ENCODE results near the gene CFAP157.

The CFAP157 gene

DNA sequence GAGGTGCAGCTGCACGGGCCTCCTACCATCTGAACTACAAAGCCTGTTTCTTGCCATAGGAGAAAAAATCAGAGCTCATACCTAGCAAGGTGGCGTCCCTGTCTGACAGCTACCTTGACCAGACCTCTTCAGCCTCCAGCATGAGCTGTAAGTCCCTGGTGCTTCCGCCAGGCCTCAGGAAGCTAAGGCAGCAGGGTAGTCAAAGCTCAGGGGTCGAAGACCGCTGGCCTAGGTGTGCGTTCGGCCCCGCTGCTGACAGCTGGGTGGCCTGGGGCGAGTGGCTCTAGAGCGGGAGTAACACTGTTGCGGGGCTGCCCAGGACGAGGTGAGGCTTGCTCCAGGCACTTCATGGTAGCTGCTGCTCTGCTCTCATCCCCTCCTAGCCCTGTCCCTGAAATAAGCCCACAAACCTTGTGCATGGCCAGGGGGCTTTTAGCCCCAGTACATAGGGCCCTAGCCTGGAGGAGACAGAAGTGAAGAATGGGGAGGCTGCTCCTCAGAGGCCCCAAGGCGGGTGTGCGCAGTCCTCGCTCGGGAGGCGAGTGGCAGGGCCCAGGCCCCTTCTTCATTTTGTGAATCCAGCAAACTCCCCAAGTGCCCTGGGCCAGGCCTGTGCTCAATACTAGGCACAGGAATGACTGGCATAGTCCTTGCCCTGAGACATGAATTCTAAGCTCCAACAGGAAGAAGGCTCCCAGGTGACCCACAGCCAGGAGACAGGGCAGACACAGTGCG lies 22.9 kb downstream of the CFAP157 start:
- in situ Hi-C loops (cut with HindIII; ENCODE audit: low pct_ligation_motif_present, low pct_unique_long_range_greater_than_20kb, low sequenced_read_pairs): no loop called here
- no peak for DNase-seq

DNA sequence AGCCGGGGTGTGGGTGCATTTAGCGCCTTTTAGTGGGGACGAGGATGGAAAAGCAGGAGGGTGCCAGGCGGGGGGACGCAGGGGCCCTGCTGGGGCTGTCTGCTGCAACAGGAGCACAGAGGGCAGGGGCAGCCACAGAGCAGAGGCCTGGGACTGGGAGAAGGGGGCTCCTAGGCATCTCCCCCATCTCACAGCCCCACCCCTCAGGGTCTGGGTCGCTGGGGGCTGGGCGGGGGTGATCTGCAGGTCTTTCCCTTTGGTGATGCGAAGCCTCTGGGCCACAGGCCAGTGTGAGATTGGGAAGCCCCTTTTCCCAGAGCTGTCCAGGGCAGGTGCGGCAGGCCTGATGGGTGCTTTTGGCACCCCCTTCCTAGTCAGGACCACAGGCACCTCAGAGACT lies 23.5 kb downstream of the CFAP157 start:
- DNase-seq: no peak
- in situ Hi-C loops (cut with HindIII; ENCODE audit: low pct_ligation_motif_present, low pct_unique_long_range_greater_than_20kb, low sequenced_read_pairs): no loop called here

DNA sequence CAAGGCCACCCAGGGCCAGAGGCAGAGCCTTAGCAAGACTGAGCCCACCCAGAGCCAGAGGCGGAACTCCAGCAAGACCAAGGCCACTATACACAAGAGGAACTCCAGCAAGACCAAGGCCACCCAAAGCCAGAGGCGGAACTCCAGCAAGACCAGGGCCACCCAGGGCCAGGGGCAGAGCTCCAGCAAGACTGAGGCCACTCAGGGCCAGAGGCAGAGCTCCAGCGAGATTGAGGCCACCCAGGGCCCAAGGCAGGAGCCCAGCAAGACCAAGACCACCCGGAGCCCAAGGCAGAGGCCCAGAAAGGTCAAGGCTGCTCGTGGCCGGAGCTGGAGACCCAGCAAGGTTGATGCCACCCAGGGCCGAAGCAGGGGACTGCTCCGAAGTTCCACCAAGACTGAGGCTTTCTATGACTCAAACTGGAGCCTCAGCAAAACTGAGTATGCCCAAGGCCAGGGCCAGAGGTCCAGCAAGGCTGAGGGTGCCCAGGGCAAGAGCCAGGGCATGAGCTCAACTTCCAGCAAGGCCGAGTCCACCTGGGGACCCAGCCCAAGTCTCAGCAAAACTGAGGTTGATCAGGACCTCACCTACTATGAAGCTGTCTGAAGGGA lies 24.1 kb downstream of the CFAP157 start:
- DNase-seq: no peak
- in situ Hi-C loops (cut with HindIII; ENCODE audit: low pct_ligation_motif_present, low pct_unique_long_range_greater_than_20kb, low sequenced_read_pairs): no loop called here

DNA sequence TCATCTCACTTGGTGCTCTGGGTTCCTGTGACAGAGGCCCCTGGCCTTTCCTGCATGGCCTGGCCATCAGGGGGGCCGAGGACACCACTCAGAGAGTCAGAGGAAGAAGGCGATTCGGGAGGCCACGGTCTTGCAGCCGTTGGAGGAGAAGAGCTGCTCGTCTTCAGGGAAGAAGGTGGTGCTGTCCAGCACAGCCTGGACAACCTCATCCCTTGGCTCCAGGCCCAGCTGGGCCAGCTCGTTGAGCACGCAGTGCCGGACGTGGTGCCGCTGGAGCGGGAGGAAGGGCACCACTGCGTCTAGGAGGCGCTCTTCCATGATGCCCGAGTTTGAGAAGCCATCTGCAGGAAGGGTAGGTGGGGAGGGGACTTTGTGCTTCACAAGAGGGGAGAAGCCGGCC lies 25.1 kb downstream of the CFAP157 start:
- DNase-seq: no peak
- in situ Hi-C loops (cut with HindIII; ENCODE audit: low pct_ligation_motif_present, low pct_unique_long_range_greater_than_20kb, low sequenced_read_pairs): no loop called here

DNA sequence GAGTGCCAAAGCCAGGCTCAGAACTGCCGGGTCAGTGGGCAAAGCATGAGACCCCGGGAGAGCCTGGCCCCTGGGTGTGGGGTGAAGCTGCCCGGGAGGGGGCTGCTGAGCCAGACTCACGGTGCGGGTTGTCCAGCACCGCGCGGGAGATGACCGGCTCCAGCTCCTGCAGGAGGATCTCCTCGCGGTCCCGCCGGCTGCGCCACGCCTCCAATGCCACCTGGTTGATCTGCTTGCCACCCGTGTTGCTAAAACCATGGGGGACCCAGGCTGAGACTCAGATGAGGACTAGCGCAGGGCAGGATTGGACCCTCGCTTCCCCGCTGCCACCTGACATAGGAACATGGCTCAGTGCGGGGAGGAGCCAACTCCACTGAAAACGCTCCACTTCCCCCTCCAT lies 25.7 kb downstream of the CFAP157 start:
- in situ Hi-C loops (cut with HindIII; ENCODE audit: low pct_ligation_motif_present, low pct_unique_long_range_greater_than_20kb, low sequenced_read_pairs): no loop called here
- DNase-seq: no peak

DNA sequence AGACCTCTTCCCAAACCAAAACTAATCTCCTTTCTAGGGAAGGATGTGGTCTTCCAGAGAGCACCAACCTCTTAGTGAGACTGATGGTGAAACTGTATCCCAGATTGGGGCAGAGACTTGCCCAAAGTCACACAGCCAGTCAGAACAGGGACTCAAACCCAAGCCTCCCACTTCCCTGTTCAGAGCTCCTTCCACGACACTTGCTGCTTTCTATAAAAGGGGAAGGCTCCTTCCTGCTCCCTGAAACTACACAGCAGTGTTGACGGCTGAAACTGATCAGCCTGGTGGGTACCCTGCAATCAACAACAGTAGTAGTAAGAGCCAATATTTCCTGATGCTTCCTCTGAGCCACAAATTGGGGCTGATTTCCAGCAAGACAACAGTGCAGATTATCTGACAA lies 26.8 kb downstream of the CFAP157 start:
- no peak for DNase-seq
- in situ Hi-C loops (cut with HindIII; ENCODE audit: low pct_ligation_motif_present, low pct_unique_long_range_greater_than_20kb, low sequenced_read_pairs): no loop called here

DNA sequence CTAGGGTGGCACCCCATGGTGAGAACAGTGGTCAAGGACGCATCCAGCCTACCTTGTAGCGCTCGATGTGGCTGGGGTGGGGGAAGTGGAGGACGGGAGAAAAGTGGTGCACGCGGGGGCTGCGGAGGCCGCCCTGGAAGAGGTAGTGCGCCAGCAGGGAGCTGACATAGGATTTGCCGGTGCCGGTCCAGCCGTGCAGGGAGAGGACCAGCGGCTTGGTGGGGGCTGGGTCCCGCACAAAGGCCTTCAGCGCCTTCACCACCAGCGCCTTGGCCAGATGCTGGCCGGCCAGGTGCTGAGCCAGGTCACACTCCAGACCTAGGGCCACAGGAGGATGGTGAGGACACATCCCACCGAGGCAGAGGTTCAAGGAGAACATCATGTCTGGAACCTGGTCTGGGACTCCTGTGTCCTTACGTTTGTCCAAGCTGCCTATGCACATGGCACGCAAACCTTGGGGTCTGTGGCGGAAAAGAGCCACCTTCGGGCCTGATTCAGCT lies 27.5 kb downstream of the CFAP157 start:
- in situ Hi-C loops (cut with HindIII; ENCODE audit: low pct_ligation_motif_present, low pct_unique_long_range_greater_than_20kb, low sequenced_read_pairs): no loop called here

DNA sequence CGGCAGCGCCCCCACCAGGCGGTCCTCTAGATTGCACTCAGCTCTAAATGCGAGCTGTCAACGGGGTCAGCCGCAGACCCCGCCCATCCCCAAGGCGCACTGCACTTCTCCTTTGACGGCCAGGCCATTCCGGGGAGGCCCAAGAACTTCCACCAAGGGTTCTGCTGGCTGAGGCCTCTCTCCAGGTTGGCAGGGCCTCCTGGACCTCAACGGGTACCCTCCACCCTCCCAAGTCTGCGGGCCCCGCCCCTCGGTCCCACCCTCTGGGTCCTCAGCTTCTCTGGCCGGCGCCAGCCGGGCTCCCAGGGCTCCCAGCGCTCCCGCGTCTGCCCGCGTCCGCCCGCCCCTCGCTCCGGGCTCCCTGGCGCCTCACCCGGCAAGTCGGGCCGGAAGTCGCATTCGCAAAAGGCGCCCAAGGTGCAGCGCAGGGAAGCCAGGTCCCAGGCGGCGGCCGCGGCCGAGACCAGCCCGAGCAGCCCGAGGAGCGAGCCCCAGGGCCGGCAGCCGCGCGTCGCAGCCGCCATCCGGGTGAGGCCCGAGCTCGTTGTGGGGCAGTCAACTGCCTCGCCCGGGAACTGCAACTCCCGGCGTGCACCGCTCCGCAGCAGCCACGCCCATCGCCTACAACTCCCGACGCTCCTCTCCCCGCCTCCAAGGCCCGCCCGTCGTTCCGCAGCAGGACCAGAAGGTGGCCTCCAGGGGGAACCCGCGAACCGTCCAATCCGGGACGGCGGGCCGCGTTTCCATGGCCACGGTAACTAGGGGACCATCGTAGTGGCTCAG lies 28.1 kb downstream of the CFAP157 start, which contains the start of gene TOR2A:
TSS of gene TOR2A (minus strand) at position 548 of the 783 bp plus-strand sequence. CDS start at position 524, 24 bp downstream.
- in situ Hi-C loops (cut with HindIII; ENCODE audit: low pct_ligation_motif_present, low pct_unique_long_range_greater_than_20kb, low sequenced_read_pairs): no loop called here
- DNase-seq: peak; percentile 93

More for the DNA sequence above, 27.5 kb downstream of the CFAP157 start:
- DNase-seq: no peak

DNA sequence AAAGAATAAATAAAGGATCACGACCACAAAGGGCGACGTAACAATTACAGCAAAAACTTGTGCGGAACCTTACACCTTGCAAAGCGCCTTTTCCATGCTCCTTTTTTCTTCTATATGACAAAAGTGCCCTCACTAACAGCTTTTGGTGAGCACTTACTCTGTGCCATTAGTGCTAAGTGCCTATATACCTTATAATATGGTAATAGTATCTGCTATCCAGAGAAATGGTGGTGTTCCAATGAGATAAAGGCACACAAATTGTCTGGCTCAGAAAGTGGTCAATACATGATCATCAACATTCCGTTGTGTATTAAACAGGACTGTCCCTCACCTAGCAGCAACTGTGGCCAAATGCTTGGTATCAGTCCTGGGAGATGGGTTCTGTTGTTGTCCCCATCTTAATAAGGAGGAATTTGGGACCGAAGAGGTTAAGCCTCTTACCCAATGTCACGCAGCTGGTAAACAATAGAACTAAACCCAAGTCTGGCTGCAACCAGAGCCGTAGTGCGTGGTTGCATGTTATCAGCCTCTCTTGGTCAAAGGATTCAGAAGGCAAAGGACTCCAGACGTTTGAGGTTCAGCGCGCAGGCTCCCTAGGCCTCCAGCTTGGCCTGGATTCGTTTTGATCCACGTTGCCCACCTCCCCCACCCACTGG lies 28.9 kb downstream of the CFAP157 start:
- in situ Hi-C loops (cut with HindIII; ENCODE audit: low pct_ligation_motif_present, low pct_unique_long_range_greater_than_20kb, low sequenced_read_pairs): no loop called here
- no peak for DNase-seq

DNA sequence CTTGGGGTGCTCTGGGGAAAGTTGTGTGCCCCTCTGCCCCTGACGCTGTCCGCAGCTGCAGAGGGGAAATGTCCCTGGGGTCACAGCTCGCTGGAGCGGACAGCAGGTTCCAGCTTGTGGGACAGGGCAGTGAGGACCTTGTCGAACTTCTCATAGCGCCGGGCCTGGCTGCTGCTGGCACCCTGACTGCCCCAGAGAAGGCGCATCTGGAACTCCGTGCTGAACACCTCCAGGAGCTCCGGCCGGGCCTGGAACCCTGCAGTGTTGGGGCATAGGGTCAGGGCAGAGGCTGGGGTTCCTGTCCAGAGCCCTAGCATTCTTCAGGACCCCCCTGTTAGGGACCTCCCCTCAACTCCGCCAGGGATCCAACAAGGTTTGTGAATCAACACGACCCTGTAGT lies 31.9 kb downstream of the CFAP157 start:
- in situ Hi-C loops (cut with HindIII; ENCODE audit: low pct_ligation_motif_present, low pct_unique_long_range_greater_than_20kb, low sequenced_read_pairs): no loop called here
- DNase-seq: no peak

DNA sequence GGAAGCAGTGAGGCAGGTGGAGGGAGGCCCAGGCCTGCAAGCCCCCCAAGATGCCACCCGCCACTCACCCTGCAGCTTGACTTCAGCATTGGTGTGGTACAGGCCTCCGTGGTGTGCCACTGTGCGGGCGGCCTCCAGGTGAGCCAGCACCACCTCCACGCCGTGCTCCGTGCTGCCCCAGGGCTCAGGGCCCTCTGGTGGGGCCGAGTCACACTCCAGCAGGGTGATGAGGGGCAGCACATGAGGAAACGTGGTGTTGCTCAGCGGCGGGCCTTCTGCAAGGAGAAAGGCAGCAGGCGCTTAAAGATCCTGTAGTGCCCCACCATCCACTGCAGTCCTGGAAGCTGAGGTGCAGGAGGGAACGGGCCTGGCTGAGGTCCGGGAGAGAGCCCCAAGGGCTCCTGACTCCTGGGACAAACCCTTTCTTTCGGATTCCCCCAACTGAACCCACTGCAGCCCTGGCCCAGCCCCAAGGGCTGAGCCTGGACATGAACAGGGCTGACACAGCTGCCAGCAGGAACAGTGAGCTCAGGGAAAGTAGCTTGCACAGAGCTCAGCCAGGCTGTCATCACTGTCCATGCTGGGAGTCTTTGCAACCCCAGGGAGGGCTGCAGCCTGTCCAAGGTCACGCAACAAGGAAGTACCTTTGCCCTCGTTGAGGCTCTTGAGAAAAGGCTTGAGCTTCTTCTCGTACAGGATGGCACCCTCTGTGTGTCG lies 33.0 kb downstream of the CFAP157 start:
- DNase-seq: no peak

DNA sequence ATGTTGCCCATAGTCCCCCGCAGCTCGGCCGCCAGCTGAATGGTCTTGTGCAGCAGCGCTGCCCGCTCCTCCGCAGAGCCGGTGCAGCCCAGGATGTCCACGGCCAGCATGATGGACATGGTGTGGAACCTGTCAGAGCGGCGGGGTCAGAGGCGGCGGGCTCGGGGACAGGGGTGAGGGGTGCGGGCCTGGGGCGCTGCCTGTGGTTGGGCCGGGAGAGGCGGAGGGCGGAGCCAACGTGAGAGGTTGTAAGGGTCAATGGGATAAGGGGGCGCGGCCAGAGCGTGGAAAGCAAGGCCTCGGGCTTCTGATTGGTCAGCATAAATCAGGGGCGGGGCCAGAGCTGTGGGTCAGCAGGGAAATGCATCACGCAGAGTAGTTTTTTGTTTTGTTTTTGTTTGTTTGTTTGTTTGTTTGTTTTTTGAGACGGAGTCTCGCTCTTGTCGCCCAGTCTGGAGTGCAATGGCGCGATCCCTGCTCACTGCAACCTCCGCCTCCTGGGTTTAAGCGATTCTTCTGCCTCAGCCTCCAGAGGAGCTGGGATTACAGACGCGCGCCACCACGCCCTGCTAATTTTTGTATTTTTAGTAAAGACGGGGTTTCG lies 35.1 kb downstream of the CFAP157 start:
- DNase-seq: peak; percentile 27
- in situ Hi-C loops (cut with HindIII; ENCODE audit: low pct_ligation_motif_present, low pct_unique_long_range_greater_than_20kb, low sequenced_read_pairs): no loop called here

More for the DNA sequence above, 33.0 kb downstream of the CFAP157 start:
- in situ Hi-C loops (cut with HindIII; ENCODE audit: low pct_ligation_motif_present, low pct_unique_long_range_greater_than_20kb, low sequenced_read_pairs): no loop called here

DNA sequence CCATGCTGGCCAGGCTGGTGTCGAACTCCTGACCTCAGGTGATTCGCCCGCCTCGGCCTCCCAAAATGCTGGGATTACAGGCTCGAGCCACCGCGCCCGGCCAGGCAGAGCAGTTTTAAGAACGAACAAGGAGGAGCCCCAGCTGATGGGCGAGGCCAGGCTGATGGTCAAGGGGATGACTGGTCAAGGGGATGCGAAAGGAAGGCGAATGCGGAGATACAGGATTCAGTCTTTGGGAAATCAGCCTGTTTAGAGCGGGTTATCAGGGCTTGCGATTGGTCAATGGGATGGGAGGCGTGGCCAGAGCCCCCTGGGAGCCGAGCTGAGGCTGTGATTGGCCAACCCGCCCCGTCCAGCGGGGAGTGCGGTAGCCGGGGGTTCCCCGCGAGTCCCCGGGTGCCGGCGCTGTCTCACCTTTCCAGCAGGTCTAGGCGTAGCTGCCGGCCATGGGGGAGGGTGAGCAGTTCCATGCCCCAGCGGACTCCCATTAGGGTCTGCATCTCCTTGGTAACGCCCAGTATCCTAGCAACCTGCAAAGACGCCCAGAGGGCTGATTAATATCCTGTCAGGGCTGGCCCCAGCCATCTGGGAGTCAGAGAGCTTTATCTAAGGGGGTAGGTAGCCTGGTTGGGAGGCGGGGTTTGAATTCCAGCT lies 35.8 kb downstream of the CFAP157 start:
- DNase-seq: peak; percentile 83
- in situ Hi-C loops (cut with HindIII; ENCODE audit: low pct_ligation_motif_present, low pct_unique_long_range_greater_than_20kb, low sequenced_read_pairs): no loop called here

DNA sequence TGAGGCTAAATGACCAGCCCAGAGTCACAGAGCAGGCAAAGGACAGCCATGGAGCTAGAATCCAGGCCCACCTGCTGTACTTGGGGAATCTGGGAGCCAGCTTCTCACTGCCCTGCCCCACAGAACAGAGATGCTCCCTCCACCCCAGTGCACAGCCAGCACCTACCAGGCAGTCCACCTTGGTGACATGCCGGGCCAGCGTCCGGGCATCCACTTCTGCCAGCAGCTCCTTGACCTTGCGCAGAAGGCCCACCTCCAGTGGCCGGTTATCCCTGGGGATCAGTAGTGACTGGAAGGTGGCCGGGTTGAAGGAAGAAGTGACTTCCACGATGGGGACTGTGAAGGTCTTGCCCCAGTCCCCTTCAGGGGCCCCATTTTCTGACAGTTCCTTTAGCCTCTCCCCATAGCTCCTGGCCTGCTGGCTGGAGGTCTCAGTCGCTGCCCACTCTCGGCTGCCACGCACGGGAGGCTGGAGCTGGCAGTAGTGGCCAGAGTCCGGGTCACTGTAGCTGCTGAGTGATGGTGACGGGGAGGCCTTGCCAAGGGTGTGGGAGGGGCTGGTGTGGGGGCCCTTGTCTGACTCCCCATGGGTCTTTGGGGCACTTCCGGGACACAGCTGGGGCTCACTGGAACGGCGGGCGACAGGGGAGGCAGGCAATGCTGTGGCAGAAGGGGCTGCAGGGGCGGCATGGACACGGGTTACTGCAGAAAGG lies 37.8 kb downstream of the CFAP157 start:
- DNase-seq: no peak
- in situ Hi-C loops (cut with HindIII; ENCODE audit: low pct_ligation_motif_present, low pct_unique_long_range_greater_than_20kb, low sequenced_read_pairs): no loop called here

DNA sequence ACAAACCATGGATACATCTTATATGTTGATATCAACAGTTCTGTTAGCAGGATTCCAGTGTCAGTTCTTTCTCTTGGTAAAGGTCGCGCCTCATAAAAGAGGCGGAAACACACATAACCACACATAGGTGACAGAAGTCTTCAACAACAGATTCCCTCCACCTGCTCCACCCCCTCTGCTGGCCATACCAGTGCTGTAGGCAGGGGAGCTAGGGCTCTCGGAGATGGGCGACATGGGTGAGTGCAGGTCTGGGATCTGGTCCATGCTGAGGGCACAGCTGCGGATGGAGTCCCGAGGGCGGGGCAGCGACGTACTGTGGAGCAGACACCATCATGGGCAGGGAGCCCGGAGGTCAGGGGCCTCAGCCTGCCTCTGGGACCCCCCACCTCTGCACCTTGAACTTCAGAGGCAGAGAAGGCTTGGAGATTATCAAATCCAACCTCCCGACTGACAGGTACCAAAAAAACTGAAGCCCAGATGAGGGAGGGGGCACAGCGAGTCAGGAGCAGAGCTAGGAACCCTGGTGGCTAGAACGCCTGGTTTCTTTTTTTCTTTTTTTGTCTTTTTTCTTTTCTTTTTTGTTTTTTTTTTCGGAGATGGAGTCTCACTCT lies 40.3 kb downstream of the CFAP157 start:
- DNase-seq: no peak
- in situ Hi-C loops (cut with HindIII; ENCODE audit: low pct_ligation_motif_present, low pct_unique_long_range_greater_than_20kb, low sequenced_read_pairs): no loop called here

DNA sequence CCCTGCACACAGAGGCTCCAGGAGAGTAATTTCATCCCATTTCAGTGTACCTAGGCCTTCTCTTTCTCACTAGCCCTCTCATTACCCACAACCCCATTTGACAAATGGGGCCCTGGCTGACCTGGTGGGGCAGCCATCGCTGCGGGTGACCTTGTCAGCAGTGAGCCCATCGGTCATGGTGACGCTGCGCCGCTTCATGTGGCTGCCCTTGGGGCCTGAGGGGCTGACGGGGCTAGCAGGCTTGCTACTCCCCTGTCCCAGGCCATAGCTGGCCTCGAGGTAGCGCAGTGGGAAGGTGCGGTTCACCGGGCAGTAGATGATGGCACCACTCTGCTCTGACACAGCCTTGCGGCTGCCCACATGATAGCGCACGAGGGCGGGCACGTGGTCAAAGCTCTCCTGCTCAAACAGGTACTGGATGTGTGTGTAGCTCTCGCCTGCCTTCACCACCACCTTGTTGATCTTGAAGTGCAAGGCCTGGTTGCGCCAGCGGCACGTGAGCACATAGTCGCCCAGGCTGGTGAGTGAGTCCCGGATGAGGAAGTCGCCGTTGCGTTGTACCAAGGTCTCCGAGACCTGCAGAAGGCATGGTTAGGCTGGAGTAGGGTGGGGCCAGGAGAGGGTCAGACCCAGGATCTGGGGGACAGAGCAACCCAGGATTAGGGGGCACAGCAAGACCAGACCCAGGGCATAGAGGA lies 42.5 kb downstream of the CFAP157 start:
- DNase-seq: no peak
- in situ Hi-C loops (cut with HindIII; ENCODE audit: low pct_ligation_motif_present, low pct_unique_long_range_greater_than_20kb, low sequenced_read_pairs): no loop called here

Measured in ACHN (cell line).